ENCODE results near the gene OTOA.
"Not testable (repeated sequence)": the region's sequence is repeated elsewhere in the genome, so short reads cannot be mapped to it uniquely, and the experiment has no call there.

The OTOA gene

DNA sequence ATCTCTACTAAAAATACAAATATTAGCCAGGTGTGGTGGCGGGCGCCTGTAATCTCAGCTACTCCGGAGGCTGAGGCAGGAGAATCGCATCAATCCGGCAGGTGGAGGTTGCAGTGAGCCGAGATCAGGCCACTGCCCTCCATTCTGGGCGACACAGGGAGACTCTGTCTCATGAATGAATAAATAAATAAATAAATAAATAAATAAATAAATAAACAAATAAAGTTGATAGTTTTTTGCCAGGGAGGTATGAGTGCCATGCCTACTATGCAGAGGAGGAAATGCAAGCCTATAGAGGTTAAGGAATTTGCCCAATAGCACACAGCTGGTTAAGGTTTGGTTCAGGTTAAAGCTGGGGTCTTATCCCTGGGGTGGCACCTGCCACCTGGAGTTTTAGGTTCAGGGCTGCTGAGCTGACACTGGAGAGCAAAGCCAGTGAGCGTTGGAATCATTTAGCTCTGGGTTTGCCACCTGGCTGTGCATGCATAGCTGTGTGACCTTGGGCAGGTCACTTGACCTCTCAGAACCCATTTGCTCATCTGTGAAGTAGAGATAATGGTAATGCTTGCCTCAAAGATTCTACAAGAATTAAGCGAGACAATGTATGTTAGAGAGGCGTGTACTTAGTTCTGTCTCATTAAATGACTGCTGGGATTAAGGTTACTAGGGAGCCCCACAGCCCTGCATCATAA lies 1.2 kb downstream of the OTOA start:
- Mint-ChIP-seq H3K4me3 (no peak overlapping the region), H3K4me1 (peaks cover 17% of the 10 kb centered on the region), H3K27ac (ENCODE audit: low read depth) (no peak overlapping the region), H3K27me3 (no peaks in the 10 kb centered on the region), H3K36me3 (ENCODE audit: insufficient read depth) (peaks cover 2% of the 10 kb centered on the region), H3K9me3 (no peaks in the 10 kb centered on the region)
- DNase-seq (ENCODE audit: low spot score in 2 of 2) (no peak), ATAC-seq (replicated peaks; ENCODE audit: extremely low read depth, poor library complexity, severe bottlenecking) (no peak)

- Mint-ChIP-seq H3K27ac (ENCODE audit: low read depth) (no peak overlapping the region), H3K9me3 (no peaks in the 10 kb centered on the region), H3K27me3 (no peaks in the 10 kb centered on the region), H3K4me3 (no peak overlapping the region), H3K36me3 (ENCODE audit: insufficient read depth) (peaks cover 2% of the 10 kb centered on the region), H3K4me1 (peaks cover 5% of the 10 kb centered on the region)
- ATAC-seq (replicated peaks; ENCODE audit: extremely low read depth, poor library complexity, severe bottlenecking) (no peak), DNase-seq (ENCODE audit: low spot score in 2 of 2) (no peak)
These were observed 3.0 kb downstream of the OTOA start for GRCh38 chr16:21666772-21667171.

- DNase-seq (ENCODE audit: low spot score in 2 of 2) (no peak), ATAC-seq (replicated peaks; ENCODE audit: extremely low read depth, poor library complexity, severe bottlenecking) (no peak)
- no peaks in the 10 kb centered on the region for H3K27me3 Mint-ChIP-seq
- H3K9me3 Mint-ChIP-seq = no peaks in the 10 kb centered on the region
- H3K4me3 Mint-ChIP-seq = no peak overlapping the region
- peaks cover 5% of the 10 kb centered on the region for H3K4me1 Mint-ChIP-seq
- no peak overlapping the region for H3K27ac Mint-ChIP-seq (ENCODE audit: low read depth)
- H3K36me3 Mint-ChIP-seq (ENCODE audit: insufficient read depth) = no peaks in the 10 kb centered on the region
These were observed 3.8 kb downstream of the OTOA start for GRCh38 chr16:21667575-21667974.

DNA sequence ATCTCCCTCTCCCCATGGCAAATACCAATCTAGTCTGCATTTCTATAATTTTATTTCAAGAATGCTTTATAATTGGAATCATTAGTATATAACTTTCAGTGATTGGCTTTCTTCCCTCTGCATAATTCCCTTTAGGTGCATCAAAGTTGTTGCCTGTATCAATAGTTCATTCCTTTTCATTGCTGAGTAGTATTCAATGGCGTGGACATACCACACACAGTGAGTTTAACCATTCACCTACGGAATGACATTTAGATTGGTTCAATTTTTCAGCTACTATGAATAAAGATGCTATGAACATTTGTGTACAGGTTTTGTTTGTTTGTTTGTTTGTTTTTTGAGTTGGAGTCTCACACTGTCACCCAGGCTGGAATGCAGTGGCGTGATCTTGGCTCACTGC lies 9.7 kb downstream of the OTOA start:
- Mint-ChIP-seq H3K27me3 (no peaks in the 10 kb centered on the region), H3K27ac (ENCODE audit: low read depth) (no peak overlapping the region), H3K36me3 (ENCODE audit: insufficient read depth) (no peaks in the 10 kb centered on the region), H3K9me3 (no peaks in the 10 kb centered on the region), H3K4me3 (no peak overlapping the region), H3K4me1 (no peaks in the 10 kb centered on the region)
- DNase-seq (ENCODE audit: low spot score in 2 of 2) (no peak), ATAC-seq (replicated peaks; ENCODE audit: extremely low read depth, poor library complexity, severe bottlenecking) (no peak)

- H3K9me3 Mint-ChIP-seq; H3K4me3 Mint-ChIP-seq; ATAC-seq (replicated peaks; ENCODE audit: extremely low read depth, poor library complexity, severe bottlenecking); DNase-seq (ENCODE audit: low spot score in 2 of 2); H3K27me3 Mint-ChIP-seq; H3K4me1 Mint-ChIP-seq; H3K27ac Mint-ChIP-seq (ENCODE audit: low read depth); H3K36me3 Mint-ChIP-seq (ENCODE audit: insufficient read depth): not testable (repeated sequence)
These were observed 10.7 kb downstream of the OTOA start for GRCh38 chr16:21674456-21674855.

DNA sequence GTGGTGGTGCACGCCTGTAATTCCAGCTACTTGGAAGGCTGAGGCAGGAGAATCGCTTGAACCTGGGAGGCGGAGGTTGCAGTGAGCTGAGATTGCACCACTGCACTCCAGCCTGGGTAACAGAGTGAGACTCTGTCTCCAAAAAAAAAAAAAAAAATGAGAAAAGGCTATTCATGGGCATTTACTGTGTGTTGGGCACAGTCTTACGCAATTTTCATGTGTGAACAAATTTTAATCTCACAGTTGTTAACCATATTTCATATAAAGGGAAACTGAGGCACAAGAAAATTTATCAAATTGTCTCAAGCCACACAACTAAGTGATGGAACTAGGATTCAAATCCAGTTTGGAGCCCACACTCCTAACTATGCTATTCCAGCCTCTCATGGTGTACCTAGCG lies 16.9 kb downstream of the OTOA start:
- not testable (repeated sequence) for H3K27ac Mint-ChIP-seq (ENCODE audit: low read depth); H3K4me1 Mint-ChIP-seq; H3K27me3 Mint-ChIP-seq; H3K4me3 Mint-ChIP-seq; H3K9me3 Mint-ChIP-seq; ATAC-seq (replicated peaks; ENCODE audit: extremely low read depth, poor library complexity, severe bottlenecking); H3K36me3 Mint-ChIP-seq (ENCODE audit: insufficient read depth); DNase-seq (ENCODE audit: low spot score in 2 of 2)

- Mint-ChIP-seq H3K4me3 (no peak overlapping the region), H3K9me3 (no peaks in the 10 kb centered on the region), H3K27ac (ENCODE audit: low read depth) (no peak overlapping the region), H3K27me3 (no peaks in the 10 kb centered on the region), H3K4me1 (peaks cover 4% of the 10 kb centered on the region), H3K36me3 (ENCODE audit: insufficient read depth) (no peaks in the 10 kb centered on the region)
- ATAC-seq (replicated peaks; ENCODE audit: extremely low read depth, poor library complexity, severe bottlenecking) (no peak), DNase-seq (ENCODE audit: low spot score in 2 of 2) (no peak)
These were observed 19.4 kb downstream of the OTOA start for GRCh38 chr16:21683184-21683583.

DNA sequence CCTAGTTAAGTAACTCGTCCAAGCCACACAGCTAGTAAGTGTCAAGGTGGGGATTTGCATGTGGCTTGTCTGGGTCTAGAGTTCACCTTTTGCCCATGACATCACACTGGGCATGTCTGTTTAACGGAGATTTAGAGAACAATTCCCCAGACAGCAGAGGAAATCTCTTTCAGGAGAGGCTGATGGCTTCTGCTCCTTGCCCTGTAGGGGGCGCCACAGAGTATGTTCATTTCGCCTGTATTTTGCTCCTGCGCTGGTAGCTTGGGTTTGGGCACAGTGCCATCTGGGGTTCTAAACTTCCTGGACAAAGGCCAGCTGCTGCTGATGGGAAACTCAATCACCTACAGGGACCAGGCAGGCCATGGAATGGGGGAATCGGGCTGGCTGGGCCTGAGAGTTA lies 20.4 kb downstream of the OTOA start:
- Mint-ChIP-seq H3K36me3 (ENCODE audit: insufficient read depth) (no peaks in the 10 kb centered on the region), H3K9me3 (no peaks in the 10 kb centered on the region), H3K27me3 (no peaks in the 10 kb centered on the region), H3K4me1 (peaks cover 4% of the 10 kb centered on the region), H3K27ac (ENCODE audit: low read depth) (no peak overlapping the region), H3K4me3 (no peak overlapping the region)
- DNase-seq (ENCODE audit: low spot score in 2 of 2) (peak; percentile 11 to 17), ATAC-seq (replicated peaks; ENCODE audit: extremely low read depth, poor library complexity, severe bottlenecking) (no peak)

GRCh38 chr16:21685034-21685455 lies 21.3 kb downstream of the OTOA start:
- H3K27ac Mint-ChIP-seq (ENCODE audit: low read depth) = no peak overlapping the region
- H3K36me3 Mint-ChIP-seq (ENCODE audit: insufficient read depth) = no peaks in the 10 kb centered on the region
- no peak overlapping the region for H3K4me3 Mint-ChIP-seq
- ATAC-seq (replicated peaks; ENCODE audit: extremely low read depth, poor library complexity, severe bottlenecking) (no peak), DNase-seq (ENCODE audit: low spot score in 2 of 2) (no peak)
- no peaks in the 10 kb centered on the region for H3K9me3 Mint-ChIP-seq
- no peaks in the 10 kb centered on the region for H3K27me3 Mint-ChIP-seq
- peaks cover 4% of the 10 kb centered on the region for H3K4me1 Mint-ChIP-seq

DNA sequence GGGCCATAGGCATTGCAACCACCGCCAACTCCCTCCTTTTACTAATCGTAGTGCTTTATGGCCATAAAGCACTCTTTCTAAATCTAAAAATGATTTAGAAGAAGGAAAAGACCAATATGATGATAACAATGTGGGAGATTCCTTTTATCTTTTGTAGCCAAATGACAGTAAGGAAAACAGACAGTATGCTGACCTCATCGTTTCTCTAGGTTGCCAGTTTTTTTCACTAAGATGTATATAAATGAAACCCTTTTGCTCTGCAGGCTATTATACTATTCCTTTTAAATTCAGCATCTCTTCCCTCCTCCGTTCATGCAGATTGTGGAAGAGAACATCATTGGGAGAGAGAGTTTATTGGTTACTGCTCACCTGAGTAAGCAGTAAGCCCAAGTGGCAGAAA lies 25.3 kb downstream of the OTOA start:
- Mint-ChIP-seq H3K4me3 (no peak overlapping the region), H3K9me3 (no peaks in the 10 kb centered on the region), H3K4me1 (peaks cover 4% of the 10 kb centered on the region), H3K36me3 (ENCODE audit: insufficient read depth) (no peaks in the 10 kb centered on the region), H3K27ac (ENCODE audit: low read depth) (no peak overlapping the region), H3K27me3 (no peaks in the 10 kb centered on the region)
- no peak for DNase-seq (ENCODE audit: low spot score in 2 of 2)
- no peak for ATAC-seq (replicated peaks; ENCODE audit: extremely low read depth, poor library complexity, severe bottlenecking)

DNA sequence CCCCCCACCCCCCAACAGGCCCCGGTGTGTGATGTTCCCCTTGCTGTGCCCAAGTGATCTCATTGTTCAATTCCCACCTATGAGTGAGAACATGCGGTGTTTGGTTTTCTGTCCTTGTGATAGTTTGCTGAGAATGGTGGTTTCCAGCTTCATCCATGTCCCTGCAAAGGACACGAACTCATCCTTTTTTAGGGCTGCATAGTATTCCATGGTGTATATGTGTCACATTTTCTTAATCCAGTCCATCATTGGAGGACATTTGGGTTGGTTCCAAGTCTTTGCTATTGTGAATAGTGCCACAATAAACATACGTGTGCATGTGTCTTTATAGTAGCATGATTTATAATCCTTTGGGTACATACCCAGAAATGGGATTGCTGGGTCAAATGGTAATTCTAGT lies 27.2 kb downstream of the OTOA start:
- not testable (repeated sequence) for DNase-seq (ENCODE audit: low spot score in 2 of 2); H3K27me3 Mint-ChIP-seq; ATAC-seq (replicated peaks; ENCODE audit: extremely low read depth, poor library complexity, severe bottlenecking); H3K36me3 Mint-ChIP-seq (ENCODE audit: insufficient read depth); H3K4me3 Mint-ChIP-seq; H3K4me1 Mint-ChIP-seq; H3K9me3 Mint-ChIP-seq; H3K27ac Mint-ChIP-seq (ENCODE audit: low read depth)

GRCh38 chr16:21694609-21695008 lies 30.8 kb downstream of the OTOA start:
- no peaks in the 10 kb centered on the region for H3K4me1 Mint-ChIP-seq
- no peaks in the 10 kb centered on the region for H3K27me3 Mint-ChIP-seq
- H3K27ac Mint-ChIP-seq (ENCODE audit: low read depth) = no peak overlapping the region
- DNase-seq (ENCODE audit: low spot score in 2 of 2) (no peak), ATAC-seq (replicated peaks; ENCODE audit: extremely low read depth, poor library complexity, severe bottlenecking) (no peak)
- no peaks in the 10 kb centered on the region for H3K9me3 Mint-ChIP-seq
- no peak overlapping the region for H3K4me3 Mint-ChIP-seq
- H3K36me3 Mint-ChIP-seq (ENCODE audit: insufficient read depth) = no peaks in the 10 kb centered on the region

- no peak overlapping the region for H3K4me3 Mint-ChIP-seq
- H3K4me1 Mint-ChIP-seq = no peaks in the 10 kb centered on the region
- no peak overlapping the region for H3K27ac Mint-ChIP-seq (ENCODE audit: low read depth)
These were observed 33.3 kb downstream of the OTOA start for GRCh38 chr16:21697032-21697431.

More at GRCh38 chr16:21697032-21697431, 33.3 kb downstream of the OTOA start:
- H3K9me3 Mint-ChIP-seq = no peaks in the 10 kb centered on the region
- no peaks in the 10 kb centered on the region for H3K27me3 Mint-ChIP-seq
- ATAC-seq (replicated peaks; ENCODE audit: extremely low read depth, poor library complexity, severe bottlenecking) (no peak), DNase-seq (ENCODE audit: low spot score in 2 of 2) (no peak)
- no peaks in the 10 kb centered on the region for H3K36me3 Mint-ChIP-seq (ENCODE audit: insufficient read depth)

All from central memory CD8-positive, alpha-beta T cell (primary cell).